Bone marrow (tissue), 2 donors: ENCODE results near the gene RBM20.
"Not testable (repeated sequence)": the region's sequence is repeated elsewhere in the genome, so short reads cannot be mapped to it uniquely, and the experiment has no call there.

Source experiments
- DNase-seq, 2 donors: peaks; one replicate each; lab custom pipeline; 2025; lab: John Stamatoyannopoulos, UW

Gene RBM20

GRCh38 chr10:110625356-110625894 is 18.7 kb upstream of the RBM20 start:
- DNase-seq: no peak

DNA sequence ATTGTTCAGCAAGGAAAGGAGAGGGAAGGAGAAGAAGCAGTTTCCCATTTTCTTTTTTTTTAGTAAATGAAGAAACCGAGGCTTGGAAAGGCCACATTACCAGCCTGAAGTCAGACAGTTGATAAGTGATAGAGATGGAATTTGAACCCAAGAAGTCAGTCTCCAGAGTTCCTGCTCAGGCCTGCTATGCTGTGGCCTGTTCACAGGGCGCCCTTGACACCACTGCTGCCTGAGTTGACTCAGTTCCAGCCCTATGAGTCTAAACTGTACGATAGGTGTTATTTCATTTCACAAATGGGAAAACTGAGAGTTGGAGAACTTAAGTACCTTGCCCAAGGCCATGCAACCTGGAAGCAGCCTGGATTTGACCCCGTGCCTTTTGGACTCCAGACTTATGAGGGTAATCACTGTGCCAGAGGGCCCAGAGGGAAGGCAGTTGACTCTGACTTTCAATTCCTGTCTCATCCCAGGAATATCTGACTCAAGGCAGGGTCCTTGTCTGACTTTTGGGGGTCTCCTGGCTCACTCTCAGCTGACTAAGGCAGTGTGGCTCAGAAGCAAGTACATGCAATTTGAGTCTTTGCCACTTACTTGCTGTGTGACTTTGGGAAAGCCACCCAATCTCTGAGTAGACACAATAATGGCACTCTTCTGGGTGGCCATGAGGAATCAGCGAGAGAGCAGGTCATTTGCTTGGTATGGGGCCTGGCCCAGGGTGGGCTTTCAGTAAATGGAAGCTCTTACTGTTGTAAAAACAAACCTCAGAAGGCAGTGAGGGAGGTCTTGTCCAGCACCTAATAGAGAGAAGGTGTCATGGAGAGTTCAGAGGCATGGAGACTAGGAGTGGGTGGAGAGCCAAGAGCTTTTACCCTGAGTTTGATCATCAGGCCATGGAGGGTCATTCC is 17.9 kb upstream of the RBM20 start:
- DNase-seq: no peak

DNA sequence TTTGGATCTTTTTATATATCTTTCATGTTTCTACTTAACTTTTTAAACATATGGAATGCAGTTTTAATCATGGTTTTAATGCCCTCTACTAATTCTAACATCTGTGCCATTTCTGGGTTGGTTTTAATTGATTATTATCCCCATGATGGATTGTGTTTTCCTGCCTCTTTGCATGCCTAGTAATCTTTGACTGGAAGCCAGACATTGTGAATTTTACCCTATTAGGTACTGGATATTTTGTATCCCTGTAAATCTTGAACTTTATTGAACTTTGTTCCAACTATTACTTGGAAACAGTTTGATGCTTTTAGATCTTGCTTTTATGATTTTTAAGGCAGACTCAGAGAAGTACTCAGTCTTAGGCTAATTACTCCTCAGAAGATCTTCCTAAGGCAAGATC is 16.0 kb upstream of the RBM20 start:
- no peak for DNase-seq

GRCh38 chr10:110629680-110630191 is 14.4 kb upstream of the RBM20 start:
- DNase-seq: no peak

GRCh38 chr10:110631934-110632333 is 12.2 kb upstream of the RBM20 start:
- no peak for DNase-seq

- DNase-seq: no peak
Measured at GRCh38 chr10:110632591-110633215, 11.4 kb upstream of the RBM20 start.

- no peak for DNase-seq
Measured at GRCh38 chr10:110634527-110635209, 9.5 kb upstream of the RBM20 start.

- no peak for DNase-seq
Measured at GRCh38 chr10:110636572-110636931, 7.6 kb upstream of the RBM20 start.

GRCh38 chr10:110636932-110637557 is 7.1 kb upstream of the RBM20 start:
- no peak for DNase-seq

DNA sequence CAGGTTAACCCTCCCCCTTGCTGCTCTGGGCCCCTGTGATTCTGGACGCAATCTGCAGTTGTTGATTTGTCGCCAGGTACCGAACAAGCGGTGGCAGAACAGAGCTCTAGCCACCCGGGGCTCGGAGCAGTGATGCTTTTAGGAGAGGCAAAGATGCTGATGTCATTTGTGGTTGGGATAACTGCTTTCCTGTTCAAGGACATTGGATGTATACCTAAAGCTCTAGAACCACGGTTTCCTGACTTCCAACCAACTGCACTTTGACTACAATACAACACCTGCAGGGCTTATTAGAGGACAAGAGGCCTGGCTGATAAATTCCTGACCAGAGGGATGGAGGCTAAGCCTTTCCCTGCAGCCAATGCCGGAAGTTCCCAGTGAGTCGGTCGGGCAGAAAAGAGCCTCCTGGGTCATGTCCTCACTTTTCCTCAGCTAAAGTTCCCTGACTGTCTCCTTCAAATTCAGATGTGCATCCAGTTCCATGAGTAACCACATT is 6.5 kb upstream of the RBM20 start:
- no peak for DNase-seq

DNA sequence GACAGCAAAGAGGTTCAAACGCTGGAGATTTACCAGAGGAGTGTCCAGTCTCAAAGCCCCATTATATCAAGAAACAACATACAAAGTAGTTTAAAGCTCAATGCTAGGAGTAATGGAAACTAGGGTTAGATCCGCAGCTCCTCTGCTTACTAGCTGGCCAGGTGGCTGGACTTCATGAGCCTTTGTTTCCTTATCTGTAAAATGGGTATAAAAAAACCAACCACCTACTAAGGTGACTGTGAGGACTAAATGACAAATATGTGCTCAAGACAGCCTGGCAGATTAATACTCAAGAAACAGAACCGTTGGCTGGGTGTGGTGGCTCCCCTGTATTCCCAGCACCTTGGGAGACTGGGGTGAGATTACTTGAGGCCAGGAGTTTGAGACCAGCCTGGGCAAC is 5.8 kb upstream of the RBM20 start:
- DNase-seq: no peak

DNA sequence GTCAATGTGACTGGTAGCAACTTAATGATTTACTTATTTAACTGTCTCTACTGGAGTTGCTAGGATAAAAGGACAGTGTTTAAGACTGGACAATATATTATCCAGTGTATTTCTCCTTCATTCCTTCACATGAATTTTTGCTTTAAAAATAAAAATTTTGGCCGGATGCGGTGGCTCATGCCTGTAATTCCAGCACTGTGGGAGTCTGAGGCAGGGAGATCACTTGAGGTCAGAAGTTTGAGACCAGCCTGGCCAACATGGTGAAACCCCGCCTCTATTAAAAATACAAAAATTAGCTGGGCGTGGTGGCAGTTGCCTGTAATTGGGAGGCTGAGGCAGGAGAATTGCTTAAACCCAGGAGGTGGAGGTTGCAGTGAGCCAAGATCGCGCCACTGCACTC is 5.1 kb upstream of the RBM20 start:
- DNase-seq: not testable (repeated sequence)

DNA sequence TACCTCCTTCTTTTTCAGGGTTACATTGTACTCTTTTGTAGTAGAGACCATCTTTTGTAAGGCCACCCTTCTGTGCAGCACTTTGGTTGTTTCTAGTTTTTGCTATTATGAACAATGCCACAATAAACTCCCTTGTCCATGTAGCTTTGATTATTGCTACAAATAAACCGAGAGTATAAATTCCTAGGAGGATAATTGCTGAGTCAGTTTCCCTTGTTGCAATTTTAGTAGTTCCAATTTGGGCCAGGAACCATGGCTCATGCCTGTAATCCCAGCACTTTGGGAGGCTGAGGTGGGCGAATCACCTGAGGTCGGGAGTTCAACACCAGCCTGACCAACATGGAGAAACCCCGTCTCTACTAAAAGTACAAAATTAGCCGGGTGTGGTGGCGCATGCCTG is 4.3 kb upstream of the RBM20 start:
- DNase-seq: not testable (repeated sequence)

- no peak for DNase-seq
Measured at GRCh38 chr10:110641256-110641655, 2.9 kb upstream of the RBM20 start.

- DNase-seq: no peak
Measured at GRCh38 chr10:110642204-110643034, 1.7 kb upstream of the RBM20 start.

DNA sequence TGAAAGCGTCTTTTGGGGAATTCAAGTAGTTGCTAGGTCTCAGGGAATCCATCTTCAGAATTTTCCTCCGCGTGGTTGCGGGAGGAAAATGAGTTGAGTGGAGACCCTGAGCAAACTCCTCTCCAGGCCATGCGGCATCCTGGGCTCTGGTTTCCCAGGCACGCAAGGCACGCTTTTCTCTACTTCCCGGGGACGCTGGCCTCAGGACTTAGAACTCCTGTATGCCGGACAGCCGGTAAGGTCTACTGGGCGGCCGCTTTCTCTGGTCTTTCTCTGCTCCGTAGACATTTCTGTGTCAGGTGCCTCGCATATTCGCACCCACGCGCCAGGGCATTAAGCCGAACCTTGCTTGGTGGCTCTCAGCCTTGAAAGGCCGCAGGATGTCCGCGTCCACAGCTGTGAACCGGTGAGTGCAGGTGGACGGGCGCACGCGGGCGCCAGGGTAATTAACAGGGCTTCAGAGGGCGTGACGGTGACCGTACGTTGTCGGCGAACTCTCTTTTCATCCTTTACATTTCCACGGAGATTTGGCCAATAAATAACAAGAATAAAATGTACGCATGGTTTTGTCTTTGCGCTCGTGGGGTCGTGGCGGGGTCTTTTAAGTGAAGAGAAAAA is 992 bp upstream of the RBM20 start:
- no peak for DNase-seq

DNA sequence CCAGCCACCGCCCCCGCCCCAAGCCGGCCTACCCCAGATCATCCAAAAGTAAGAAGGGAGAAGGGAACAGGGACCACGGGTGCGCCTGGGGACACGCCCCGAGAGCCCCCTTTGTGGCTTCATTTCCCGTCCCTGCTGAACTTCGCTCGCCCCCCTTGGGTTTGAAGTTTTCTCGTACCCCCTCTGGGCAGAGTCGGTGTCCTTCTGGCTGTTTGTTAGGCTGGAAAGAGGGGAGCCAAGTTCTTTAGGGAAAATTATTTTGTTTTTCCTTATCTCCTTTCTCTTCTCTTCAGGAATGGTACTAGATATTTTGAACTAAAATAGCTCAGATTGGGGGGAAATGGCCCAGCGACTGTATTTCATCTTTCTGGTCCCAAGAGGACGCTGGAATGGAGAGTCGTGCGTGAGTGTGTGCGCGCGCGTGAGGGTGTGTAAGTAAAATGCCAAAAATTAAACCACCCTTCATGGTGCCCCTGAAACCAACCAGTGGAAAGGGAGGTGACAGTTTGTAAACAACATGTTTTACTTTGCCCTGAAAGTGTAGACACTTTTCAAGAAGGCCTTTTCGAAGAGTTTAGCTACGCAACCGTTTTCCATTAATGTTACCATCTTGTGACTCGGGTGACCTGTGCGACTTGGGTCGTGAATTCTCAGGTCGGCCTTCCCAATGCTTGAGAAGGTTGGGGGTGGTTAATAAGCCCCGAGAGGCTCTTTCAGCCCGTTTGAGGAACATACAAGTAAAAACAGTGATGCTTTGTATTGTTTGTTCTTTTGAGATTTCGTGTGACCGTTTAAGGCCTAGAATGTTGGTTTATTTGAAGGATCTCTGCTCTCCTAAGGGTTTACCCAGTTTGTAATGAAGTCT is 694 bp downstream of the RBM20 start:
- DNase-seq: no peak

DNA sequence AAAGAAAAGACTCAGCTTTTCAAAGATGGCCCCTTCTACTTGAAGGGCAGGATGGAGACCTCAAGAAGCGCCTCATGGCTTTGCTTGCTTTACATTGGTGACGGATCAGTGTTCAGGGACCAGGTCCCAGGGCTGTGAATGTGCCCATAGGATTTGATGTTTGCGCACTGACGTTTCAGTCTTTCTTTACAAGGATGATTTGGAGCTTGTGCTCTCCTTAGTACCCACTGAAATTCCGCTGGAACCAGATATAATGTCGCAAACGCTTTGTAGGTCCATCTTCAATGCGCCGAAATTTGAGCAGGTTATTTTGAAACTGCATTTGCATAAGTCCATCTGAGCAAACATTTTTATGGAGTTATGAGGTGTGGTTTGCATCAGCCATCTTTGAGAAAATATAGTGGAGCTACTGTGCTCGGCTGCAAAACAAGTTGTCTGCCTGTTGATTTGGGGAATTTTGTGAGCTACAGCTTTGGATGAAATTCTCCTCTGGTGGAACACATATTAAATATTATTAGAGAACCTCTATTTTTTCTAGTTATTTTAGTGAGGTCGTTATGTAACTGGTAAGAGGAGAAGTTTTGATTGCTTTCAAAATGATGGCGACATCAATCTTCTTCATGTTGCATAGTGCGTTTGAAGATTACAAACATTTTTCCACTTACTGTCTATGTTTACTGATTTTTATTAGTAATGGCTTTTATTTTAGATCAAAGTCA is 2.4 kb downstream of the RBM20 start:
- no peak for DNase-seq

DNA sequence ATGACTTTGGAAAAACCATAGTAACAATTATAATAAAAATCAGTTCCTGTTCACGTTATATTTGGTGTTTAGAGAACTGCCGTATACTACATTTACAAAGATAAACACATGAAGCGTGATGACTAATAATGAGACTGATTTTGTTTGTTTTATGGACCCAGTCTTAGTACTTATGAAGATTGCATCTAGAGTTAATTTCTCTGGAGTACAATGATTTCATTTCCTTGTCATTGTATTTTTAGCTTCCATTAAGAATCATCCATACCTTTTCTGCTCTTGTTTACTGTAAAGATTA is 2.9 kb downstream of the RBM20 start:
- DNase-seq: no peak
